ENCODE data around the gene PHLDB2.

PHLDB2 gene

GRCh38 chr3:112001526-112001925, 142.5 kb downstream of the PHLDB2 start:
- Histone ChIP-seq H3K79me2 (ENCODE audit: control insufficient read depth, insufficient read depth, low read length) (no peaks in the 10 kb centered on the region), H2AK5ac (ENCODE audit: low read length) (no peak overlapping the region), H4K8ac (ENCODE audit: low read depth, low read length) (no peak overlapping the region), H3K56ac (ENCODE audit: low read length) (no peak overlapping the region), H3K79me1 (ENCODE audit: low read length) (no peaks in the 10 kb centered on the region), H3K9ac (ENCODE audit: low read length) (no peak overlapping the region), H3K27me3 (ENCODE audit: insufficient read depth, low read length, poor library complexity) (no peaks in the 10 kb centered on the region), H3K4me3 (ENCODE audit: low read length) (no peak overlapping the region), H2BK120ac (ENCODE audit: low read depth, low read length) (no peak overlapping the region), H3K36me3 (ENCODE audit: control insufficient read depth, insufficient read depth, low read length) (no peaks in the 10 kb centered on the region), H3K4me2 (ENCODE audit: low read length) (no peak overlapping the region), H3K4ac (ENCODE audit: low read depth, low read length) (no peak overlapping the region), H3K4me1 (ENCODE audit: control insufficient read depth, low read depth, low read length) (peaks cover 10% of the 10 kb centered on the region), H4K5ac (ENCODE audit: low read length) (no peak overlapping the region), H3K18ac (ENCODE audit: low read length) (no peak overlapping the region), H2BK15ac (replicated peaks; ENCODE audit: low read depth) (no peak overlapping the region), H3K27ac (ENCODE audit: low read depth, low read length) (no peak overlapping the region), H3K23ac (ENCODE audit: low read length) (no peak overlapping the region), H2BK5ac (ENCODE audit: low read length) (no peak overlapping the region)
- no CpG with 5 or more reads among the region's 2 CpGs for WGBS (ENCODE audit: extremely low coverage, insufficient coverage, low lambda C conversion rate)
- DNase-seq, result peak; percentile 34

GRCh38 chr3:112002096-112002971, 143.3 kb downstream of the PHLDB2 start:
- Histone ChIP-seq H2BK15ac (replicated peaks; ENCODE audit: low read depth) (no peak overlapping the region), H3K79me2 (ENCODE audit: control insufficient read depth, insufficient read depth, low read length) (no peaks in the 10 kb centered on the region), H3K79me1 (ENCODE audit: low read length) (no peaks in the 10 kb centered on the region), H3K27me3 (ENCODE audit: insufficient read depth, low read length, poor library complexity) (no peaks in the 10 kb centered on the region), H3K9ac (ENCODE audit: low read length) (no peak overlapping the region), H2AK5ac (ENCODE audit: low read length) (no peak overlapping the region), H3K56ac (ENCODE audit: low read length) (no peak overlapping the region), H3K18ac (ENCODE audit: low read length) (no peak overlapping the region), H3K4me2 (ENCODE audit: low read length) (no peak overlapping the region), H3K23ac (ENCODE audit: low read length) (no peak overlapping the region), H3K4me1 (ENCODE audit: control insufficient read depth, low read depth, low read length) (peaks cover 10% of the 10 kb centered on the region), H4K8ac (ENCODE audit: low read depth, low read length) (no peak overlapping the region), H3K4me3 (ENCODE audit: low read length) (no peak overlapping the region), H3K36me3 (ENCODE audit: control insufficient read depth, insufficient read depth, low read length) (no peaks in the 10 kb centered on the region), H3K27ac (ENCODE audit: low read depth, low read length) (no peak overlapping the region), H3K4ac (ENCODE audit: low read depth, low read length) (no peak overlapping the region), H4K5ac (ENCODE audit: low read length) (no peak overlapping the region), H2BK5ac (ENCODE audit: low read length) (no peak overlapping the region), H2BK120ac (ENCODE audit: low read depth, low read length) (no peak overlapping the region)
- no peak for DNase-seq
- no CpG with 5 or more reads among the region's 8 CpGs for WGBS (ENCODE audit: extremely low coverage, insufficient coverage, low lambda C conversion rate)

GRCh38 chr3:112003321-112004080, 144.4 kb downstream of the PHLDB2 start:
- no peaks in the 10 kb centered on the region for H3K36me3 ChIP-seq (ENCODE audit: control insufficient read depth, insufficient read depth, low read length)
- DNase-seq, result no peak
- no peaks in the 10 kb centered on the region for H3K79me2 ChIP-seq (ENCODE audit: control insufficient read depth, insufficient read depth, low read length)
- H3K4me3 ChIP-seq (ENCODE audit: low read length), result no peak overlapping the region
- no peak overlapping the region for H2BK15ac ChIP-seq (replicated peaks; ENCODE audit: low read depth)
- no peak overlapping the region for H4K8ac ChIP-seq (ENCODE audit: low read depth, low read length)
- no peaks in the 10 kb centered on the region for H3K79me1 ChIP-seq (ENCODE audit: low read length)
- no peak overlapping the region for H2AK5ac ChIP-seq (ENCODE audit: low read length)
- no peak overlapping the region for H2BK120ac ChIP-seq (ENCODE audit: low read depth, low read length)
- no peak overlapping the region for H3K23ac ChIP-seq (ENCODE audit: low read length)
- peaks cover 10% of the 10 kb centered on the region for H3K4me1 ChIP-seq (ENCODE audit: control insufficient read depth, low read depth, low read length)
- H3K56ac ChIP-seq (ENCODE audit: low read length), result no peak overlapping the region
- no peak overlapping the region for H4K5ac ChIP-seq (ENCODE audit: low read length)
- H3K27me3 ChIP-seq (ENCODE audit: insufficient read depth, low read length, poor library complexity), result no peaks in the 10 kb centered on the region
- WGBS (ENCODE audit: extremely low coverage, insufficient coverage, low lambda C conversion rate), result no CpG with 5 or more reads among the region's 4 CpGs
- H3K27ac ChIP-seq (ENCODE audit: low read depth, low read length), result no peak overlapping the region
- no peak overlapping the region for H2BK5ac ChIP-seq (ENCODE audit: low read length)
- no peak overlapping the region for H3K18ac ChIP-seq (ENCODE audit: low read length)
- H3K4ac ChIP-seq (ENCODE audit: low read depth, low read length), result no peak overlapping the region
- no peak overlapping the region for H3K4me2 ChIP-seq (ENCODE audit: low read length)
- no peak overlapping the region for H3K9ac ChIP-seq (ENCODE audit: low read length)

- Histone ChIP-seq H3K23ac (ENCODE audit: low read length) (no peak overlapping the region), H3K4me2 (ENCODE audit: low read length) (no peak overlapping the region), H3K4me3 (ENCODE audit: low read length) (no peak overlapping the region), H3K4me1 (ENCODE audit: control insufficient read depth, low read depth, low read length) (peaks cover 10% of the 10 kb centered on the region), H3K27me3 (ENCODE audit: insufficient read depth, low read length, poor library complexity) (no peaks in the 10 kb centered on the region), H3K56ac (ENCODE audit: low read length) (no peak overlapping the region), H2BK15ac (replicated peaks; ENCODE audit: low read depth) (no peak overlapping the region), H2BK5ac (ENCODE audit: low read length) (no peak overlapping the region), H2AK5ac (ENCODE audit: low read length) (no peak overlapping the region), H3K36me3 (ENCODE audit: control insufficient read depth, insufficient read depth, low read length) (no peaks in the 10 kb centered on the region), H3K18ac (ENCODE audit: low read length) (no peak overlapping the region), H4K5ac (ENCODE audit: low read length) (no peak overlapping the region), H3K79me2 (ENCODE audit: control insufficient read depth, insufficient read depth, low read length) (no peaks in the 10 kb centered on the region), H3K27ac (ENCODE audit: low read depth, low read length) (no peak overlapping the region), H3K9ac (ENCODE audit: low read length) (no peak overlapping the region), H3K79me1 (ENCODE audit: low read length) (no peaks in the 10 kb centered on the region), H4K8ac (ENCODE audit: low read depth, low read length) (no peak overlapping the region), H2BK120ac (ENCODE audit: low read depth, low read length) (no peak overlapping the region), H3K4ac (ENCODE audit: low read depth, low read length) (no peak overlapping the region)
- no CpG with 5 or more reads among the region's 2 CpGs for WGBS (ENCODE audit: extremely low coverage, insufficient coverage, low lambda C conversion rate)
- DNase-seq, result no peak
Observed at GRCh38 chr3:112004187-112004586, 145.1 kb downstream of the PHLDB2 start.

GRCh38 chr3:112004669-112005068, 145.6 kb downstream of the PHLDB2 start:
- WGBS (ENCODE audit: extremely low coverage, insufficient coverage, low lambda C conversion rate), result no CpG with 5 or more reads among the region's 2 CpGs
- H2BK15ac ChIP-seq (replicated peaks; ENCODE audit: low read depth), result no peak overlapping the region
- no peak overlapping the region for H3K23ac ChIP-seq (ENCODE audit: low read length)
- H4K5ac ChIP-seq (ENCODE audit: low read length), result no peak overlapping the region
- H4K8ac ChIP-seq (ENCODE audit: low read depth, low read length), result no peak overlapping the region
- H3K79me2 ChIP-seq (ENCODE audit: control insufficient read depth, insufficient read depth, low read length), result no peaks in the 10 kb centered on the region
- no peak for DNase-seq
- H3K4ac ChIP-seq (ENCODE audit: low read depth, low read length), result no peak overlapping the region
- no peak overlapping the region for H3K27ac ChIP-seq (ENCODE audit: low read depth, low read length)
- no peak overlapping the region for H3K56ac ChIP-seq (ENCODE audit: low read length)
- H3K4me1 ChIP-seq (ENCODE audit: control insufficient read depth, low read depth, low read length), result peaks cover 10% of the 10 kb centered on the region
- no peak overlapping the region for H3K4me3 ChIP-seq (ENCODE audit: low read length)
- H2BK120ac ChIP-seq (ENCODE audit: low read depth, low read length), result no peak overlapping the region
- H3K18ac ChIP-seq (ENCODE audit: low read length), result no peak overlapping the region
- no peak overlapping the region for H2BK5ac ChIP-seq (ENCODE audit: low read length)
- no peak overlapping the region for H2AK5ac ChIP-seq (ENCODE audit: low read length)
- no peaks in the 10 kb centered on the region for H3K27me3 ChIP-seq (ENCODE audit: insufficient read depth, low read length, poor library complexity)
- H3K9ac ChIP-seq (ENCODE audit: low read length), result no peak overlapping the region
- H3K4me2 ChIP-seq (ENCODE audit: low read length), result no peak overlapping the region
- no peaks in the 10 kb centered on the region for H3K36me3 ChIP-seq (ENCODE audit: control insufficient read depth, insufficient read depth, low read length)
- no peaks in the 10 kb centered on the region for H3K79me1 ChIP-seq (ENCODE audit: low read length)
